T-helper 22 cell (primary cell): ENCODE measurements around the gene PAQR4.
A peak's percentile ranks its signal among the peaks of the same experiment; 100 is the strongest.
"Not testable (repeated sequence)": the region's sequence is repeated elsewhere in the genome, so short reads cannot be mapped to it uniquely, and the experiment has no call there.

Source experiments
- DNase-seq: peaks from one replicate; pipeline ENCODE4 v3.0.0-alpha.2; 2020; ENCODE audit warnings: low read depth

PAQR4 gene

GRCh38 chr16:2968738-2969544 lies at the start of gene PAQR4:
Gene PAQR4 (plus strand): TSS chr16:2969348. CDS start chr16:2969675, 327 bp downstream.
- peak; percentile 60 for DNase-seq

DNA sequence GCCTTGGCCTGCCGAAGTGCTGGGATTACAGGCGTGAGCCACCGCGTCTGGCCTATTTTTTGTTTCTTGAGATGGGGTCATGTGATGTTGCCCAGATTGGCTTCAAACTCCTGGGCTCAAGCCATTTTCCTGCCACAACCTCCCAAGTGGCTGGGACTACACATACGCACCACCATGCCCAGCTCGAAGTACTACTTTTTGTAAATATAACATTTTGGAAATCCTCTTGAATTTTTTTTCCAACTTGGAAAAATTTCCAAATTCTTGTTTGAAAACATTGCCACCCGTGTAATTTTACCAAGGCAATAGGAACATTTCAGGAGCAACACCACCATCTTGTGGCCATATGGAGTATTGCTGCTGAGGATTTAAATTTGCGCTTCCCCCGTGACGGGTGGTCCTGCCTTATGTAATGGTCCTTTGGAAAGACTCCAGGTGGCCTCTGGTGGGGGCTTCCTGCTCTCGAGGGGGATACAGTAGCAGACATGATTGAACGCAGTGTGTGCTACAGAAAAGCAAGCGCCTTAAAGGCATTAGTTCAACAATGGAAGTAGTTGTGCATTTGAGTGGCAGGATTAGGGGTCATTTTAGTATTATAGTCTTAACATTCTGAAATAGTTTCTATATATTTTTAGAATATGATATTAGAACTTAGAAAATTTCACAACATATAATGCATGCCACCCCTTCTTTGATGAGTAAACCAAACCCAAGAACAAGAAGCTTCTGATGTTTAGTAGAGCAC lies 49.5 kb upstream of the PAQR4 start:
- peak; percentile 22 for DNase-seq

DNA sequence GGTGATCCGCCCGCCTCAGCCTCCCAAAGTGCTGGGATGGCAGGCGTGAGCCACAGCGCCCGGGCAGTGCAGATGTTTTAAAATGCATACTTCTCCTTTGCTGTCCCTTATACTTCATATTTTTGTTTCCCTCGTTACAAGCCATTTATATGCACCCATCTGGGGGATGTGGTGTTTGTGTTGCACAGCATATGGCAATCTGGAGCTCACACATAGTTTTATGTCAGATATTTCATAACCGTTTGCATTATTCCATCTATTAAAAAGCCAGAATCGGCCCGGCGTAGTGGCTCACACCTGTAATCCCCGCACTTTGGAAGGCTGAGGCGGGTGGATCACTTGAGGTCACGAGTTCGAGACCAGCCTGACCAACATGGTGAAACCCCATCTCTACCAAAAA lies 45.7 kb upstream of the PAQR4 start:
- no peak for DNase-seq

- no peak for DNase-seq
Measured at GRCh38 chr16:2924901-2925755, 44.0 kb upstream of the PAQR4 start.

DNA sequence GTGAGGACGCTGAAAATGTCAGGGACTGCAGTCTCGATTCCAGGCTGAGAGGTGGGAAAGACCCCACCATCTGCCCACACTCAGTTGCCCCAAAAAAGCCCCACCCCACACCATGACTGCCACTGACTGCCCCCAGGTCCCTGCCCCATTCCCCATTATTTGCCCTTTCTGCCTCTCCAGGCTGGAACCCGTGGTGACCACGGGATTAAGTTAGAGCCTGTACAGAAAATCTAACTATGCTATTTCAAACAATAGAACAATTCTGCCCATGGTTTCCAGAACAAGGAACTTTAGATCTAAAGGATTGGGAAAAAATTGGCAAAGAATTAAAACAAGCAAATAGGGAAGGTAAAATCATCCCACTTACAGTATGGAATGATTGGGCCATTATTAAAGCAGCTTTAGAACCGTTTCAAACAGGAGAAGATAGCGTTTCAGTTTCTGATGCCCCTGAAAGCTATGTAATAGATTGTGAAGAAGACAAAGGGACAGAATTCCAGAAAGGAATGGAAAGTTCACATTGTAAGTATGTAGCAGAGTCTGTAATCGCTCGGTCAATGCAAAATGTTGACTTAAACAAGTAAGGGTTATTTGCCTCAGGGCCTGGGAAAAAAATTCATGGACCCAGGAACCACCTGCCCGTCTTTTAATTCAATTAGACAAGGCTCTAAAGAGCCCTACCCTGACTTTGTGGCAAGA lies 43.0 kb upstream of the PAQR4 start:
- DNase-seq: no peak

GRCh38 chr16:2926650-2926999 lies 42.5 kb upstream of the PAQR4 start:
- no peak for DNase-seq

DNA sequence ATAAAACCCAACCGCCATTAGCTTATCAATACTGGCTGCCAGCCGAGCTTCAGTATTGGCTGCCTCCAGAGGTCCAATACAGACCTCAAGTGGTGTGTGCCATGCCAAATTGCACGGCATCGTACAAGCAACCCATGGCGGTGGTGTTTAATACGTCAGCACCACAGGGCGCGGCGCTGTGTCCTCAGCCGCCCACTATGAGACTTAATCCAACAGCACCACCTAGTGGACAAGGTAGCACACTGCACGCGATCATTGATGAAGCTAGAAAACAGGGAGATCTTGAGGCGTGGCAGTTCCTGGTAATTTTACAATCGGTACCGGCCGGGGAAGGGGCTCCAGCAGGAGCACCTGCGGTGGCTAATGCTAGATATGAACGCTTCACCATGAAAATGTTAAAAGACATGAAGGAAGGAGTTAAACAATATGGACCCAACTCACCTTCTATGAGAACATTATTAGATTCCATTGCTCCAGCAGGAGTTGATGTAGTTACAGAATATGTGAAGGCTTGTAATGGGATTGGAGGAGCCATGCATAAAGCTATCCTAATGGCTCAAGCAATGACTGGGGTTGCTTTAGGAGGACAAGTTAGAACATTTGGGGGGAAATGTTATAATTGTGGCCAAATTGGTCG lies 42.0 kb upstream of the PAQR4 start:
- DNase-seq: peak; percentile 71

- DNase-seq: not testable (repeated sequence)
Measured at GRCh38 chr16:2928151-2928550, 41.0 kb upstream of the PAQR4 start.

DNA sequence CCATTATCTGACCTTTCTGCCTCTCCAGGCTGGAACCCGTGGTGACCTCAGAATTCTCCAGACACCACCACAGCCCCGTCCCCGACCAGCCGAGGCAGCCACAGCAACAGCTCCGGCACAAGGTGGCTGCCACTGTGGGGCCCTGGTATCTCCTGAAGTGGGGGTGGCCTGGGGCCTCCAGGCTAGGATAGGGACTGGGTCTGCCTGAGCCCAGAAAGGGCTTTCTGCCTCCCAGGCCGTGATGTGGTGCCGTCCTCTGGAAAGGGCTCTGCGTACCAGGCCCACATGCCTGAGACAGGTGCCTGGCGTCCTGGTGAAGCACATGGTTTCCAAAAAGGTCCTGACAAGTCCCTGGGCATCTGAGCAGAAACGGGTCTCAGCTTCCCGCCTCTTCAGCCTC lies 40.4 kb upstream of the PAQR4 start:
- DNase-seq: no peak

- no peak for DNase-seq
Measured at GRCh38 chr16:2929693-2930092, 39.5 kb upstream of the PAQR4 start.

DNA sequence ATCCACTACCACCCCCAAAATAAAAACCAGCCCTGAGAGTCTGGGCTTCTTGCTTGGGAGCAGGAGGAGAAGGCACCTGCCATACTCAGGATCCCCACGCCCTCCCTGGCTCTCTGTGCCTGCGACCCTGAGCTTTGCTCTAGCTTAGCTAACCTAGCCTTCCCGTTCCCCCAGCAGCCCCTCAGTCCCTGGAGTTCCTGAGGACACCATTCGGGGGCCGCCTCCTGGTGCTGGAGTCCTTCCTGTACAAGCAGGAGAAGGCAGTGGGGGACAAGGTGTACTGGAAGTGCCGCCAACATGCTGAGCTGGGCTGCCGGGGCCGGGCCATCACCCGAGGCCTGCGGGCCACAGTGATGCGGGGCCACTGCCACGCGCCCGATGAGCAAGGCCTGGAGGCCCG lies 38.9 kb upstream of the PAQR4 start:
- DNase-seq: no peak

DNA sequence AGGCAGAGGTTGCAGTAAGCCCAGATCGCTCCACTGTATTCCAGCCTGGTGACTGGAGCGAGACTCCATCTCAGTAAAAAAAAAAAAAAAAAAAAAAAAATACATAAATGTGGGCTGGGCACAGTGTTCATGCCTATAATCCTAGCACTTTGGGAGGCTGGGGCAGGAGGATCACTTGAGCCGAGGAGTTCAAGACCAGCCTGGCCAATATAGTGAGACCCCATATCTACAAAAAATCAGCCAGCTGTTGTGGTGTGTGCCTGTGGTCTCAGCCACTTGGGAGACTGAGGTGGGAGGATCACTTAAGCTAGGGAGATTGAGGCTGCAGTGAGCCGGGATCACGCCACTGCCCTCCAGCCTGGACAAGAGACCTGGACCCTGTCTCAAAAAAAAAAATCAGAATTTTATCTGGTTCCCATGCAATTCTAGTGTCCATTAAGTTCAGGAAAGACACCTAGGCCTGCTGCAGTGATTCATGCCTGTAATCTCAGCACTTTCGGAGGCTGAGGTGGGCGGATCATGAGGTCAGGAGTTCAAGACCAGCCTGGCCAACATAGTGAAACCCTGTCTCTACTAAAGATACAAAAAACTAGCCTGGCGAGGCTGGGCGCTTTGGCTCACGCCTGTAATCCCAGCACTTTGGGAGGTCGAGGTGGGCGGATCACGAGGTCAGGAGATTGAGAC lies 37.8 kb upstream of the PAQR4 start:
- not testable (repeated sequence) for DNase-seq

- no peak for DNase-seq
Measured at GRCh38 chr16:2933136-2933535, 36.0 kb upstream of the PAQR4 start.

GRCh38 chr16:2933701-2934100 lies 35.4 kb upstream of the PAQR4 start:
- no peak for DNase-seq

GRCh38 chr16:2934450-2934849 lies 34.7 kb upstream of the PAQR4 start:
- DNase-seq: no peak

- no peak for DNase-seq
Measured at GRCh38 chr16:2936436-2937011, 32.6 kb upstream of the PAQR4 start.

DNA sequence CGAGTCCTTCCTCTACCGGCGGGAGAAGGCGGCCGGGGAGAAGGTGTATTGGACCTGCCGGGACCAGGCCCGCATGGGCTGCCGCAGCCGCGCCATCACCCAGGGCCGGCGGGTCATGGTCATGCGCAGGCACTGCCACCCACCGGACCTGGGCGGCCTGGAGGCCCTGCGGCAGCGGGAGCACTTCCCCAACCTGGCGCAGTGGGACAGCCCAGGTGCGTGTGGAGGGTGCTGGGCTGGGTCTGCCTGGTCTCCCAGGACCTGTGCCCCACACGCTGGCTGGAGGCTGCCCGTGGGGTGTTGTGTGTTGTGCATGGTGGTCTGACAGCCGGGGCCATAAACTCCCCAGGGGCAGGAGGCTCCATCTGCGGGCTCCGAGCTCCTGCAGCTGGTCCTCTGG lies 32.0 kb upstream of the PAQR4 start:
- DNase-seq: no peak

DNA sequence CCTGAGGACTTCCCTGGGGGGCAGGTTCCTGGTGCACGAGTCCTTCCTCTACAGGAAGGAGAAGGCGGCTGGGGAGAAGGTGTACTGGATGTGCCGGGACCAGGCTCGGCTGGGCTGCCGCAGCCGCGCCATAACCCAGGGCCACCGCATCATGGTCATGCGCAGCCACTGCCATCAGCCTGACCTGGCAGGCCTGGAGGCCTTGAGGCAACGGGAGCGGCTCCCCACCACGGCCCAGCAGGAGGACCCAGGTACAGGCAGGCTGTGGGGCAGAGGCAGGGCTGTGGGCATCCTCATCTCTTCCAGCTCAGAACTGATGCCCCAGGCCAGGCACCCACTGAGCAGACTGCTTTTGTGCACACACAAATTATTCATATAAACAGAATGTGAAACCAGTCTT lies 30.9 kb upstream of the PAQR4 start:
- no peak for DNase-seq

GRCh38 chr16:2939968-2940367 lies 29.2 kb upstream of the PAQR4 start:
- no peak for DNase-seq

DNA sequence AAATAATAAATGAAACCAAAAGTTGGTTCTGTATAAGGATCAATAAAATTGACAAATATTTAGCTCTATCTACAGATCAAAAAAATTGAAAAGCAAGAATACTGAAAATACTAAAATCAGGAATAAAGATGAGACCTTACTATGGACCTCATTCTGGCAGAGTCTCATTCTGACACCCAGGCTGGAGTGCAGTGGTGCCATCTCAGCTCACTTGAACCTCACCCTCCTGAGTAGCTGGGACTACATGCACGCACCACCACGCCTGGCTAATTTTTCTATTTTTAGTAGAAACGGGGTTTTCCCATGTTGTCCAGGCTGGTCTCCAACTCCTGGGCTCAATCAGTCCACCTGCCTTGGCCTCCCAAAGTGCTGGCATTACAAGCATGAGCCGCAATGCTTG lies 27.1 kb upstream of the PAQR4 start:
- DNase-seq: no peak

DNA sequence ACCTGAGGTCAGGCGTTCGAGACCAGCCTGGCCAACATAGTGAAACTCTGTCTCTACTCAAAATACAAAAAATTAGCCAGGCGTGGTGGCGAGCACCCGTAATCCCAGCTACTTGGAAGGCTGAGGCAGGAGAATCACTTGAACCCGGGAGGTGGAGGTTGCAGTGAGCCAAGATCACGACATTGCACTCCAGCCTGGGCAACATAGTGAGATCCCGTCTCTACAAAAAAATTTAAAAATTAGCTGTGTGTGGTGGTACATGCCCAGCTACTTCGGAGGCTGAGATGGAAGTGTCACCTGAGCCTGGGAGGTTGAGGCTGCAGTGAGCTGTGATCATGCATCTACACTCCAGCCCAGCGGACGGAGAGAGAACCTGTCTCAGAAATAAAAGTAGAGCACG lies 25.4 kb upstream of the PAQR4 start:
- DNase-seq: not testable (repeated sequence)
